GM12892 (cell line): ENCODE measurements around the gene VWA8.

ENCODE experiments used
- POLR2A ChIP-seq: IDR thresholded peaks from 2 replicates; pipeline ENCODE4 v1.6.1; 2011; ENCODE audit warnings: low read depth, low read length, control low read depth
- POLR2AphosphoS5 ChIP-seq: IDR thresholded peaks from 2 replicates; pipeline ENCODE4 v1.6.1; 2011; ENCODE audit warnings: low read depth, low read length, control low read depth
- TAF1 ChIP-seq: IDR thresholded peaks from 2 replicates; pipeline ENCODE4 v1.6.1; 2011; ENCODE audit warnings: low read depth, mild to moderate bottlenecking, control low read depth, low read length, borderline replicate concordance

- TF ChIP-seq POLR2AphosphoS5 (no peak), POLR2A (no peak), TAF1 (no peak)
Observed at GRCh38 chr13:41680900-41681299, 280.0 kb downstream of the VWA8 start.
